ENCODE measurements around the gene SLC19A1. TPM values are rescaled to one million over a fixed set of nuclear protein-coding genes. Genes with fewer than 3 reads are reported as not detected.

Gene SLC19A1
- total and polyA plus RNA-seq, 2 donors from 2014 or later: 5.1 to 7.2 TPM

- Histone ChIP-seq H3K9me3 (ENCODE audit: control insufficient read depth in 2 of 3, insufficient read depth in 1 of 3, low read length in 3 of 3) (peaks cover 0 to 6% (median 0%) of the 10 kb centered on the region in 3 donors), H3K9ac (ENCODE audit: low read length in 3 of 3) (no peak overlapping the region), H3K27me3 (ENCODE audit: control insufficient read depth, insufficient read depth, low read length) (no peaks in the 10 kb centered on the region), H3K4me1 (ENCODE audit: control insufficient read depth in 2 of 3, insufficient read depth in 2 of 3, low read depth in 1 of 3, low read length in 3 of 3) (peaks cover 0 to 24% (median 14%) of the 10 kb centered on the region in 3 donors), H3K4me3 (ENCODE audit: low read length in 3 of 3) (no peak overlapping the region), H3K36me3 (ENCODE audit: control insufficient read depth in 2 of 3, insufficient read depth in 3 of 3, low read length in 3 of 3) (no peaks in the 10 kb centered on the region), H3K27ac (ENCODE audit: low read depth in 2 of 2, low read length in 2 of 2) (no peak overlapping the region)
- DNase-seq: peak in 1 of 5 donors; percentile 68
- intact Hi-C loops (cut with DNase I): no loop called here
- TF ChIP-seq CTCF (IDR thresholded peaks at IDR 0.05; ENCODE audit: borderline replicate concordance, extremely low read depth, insufficient read depth): no peak
- no peak for FAIRE-seq
Measured at GRCh38 chr21:45458281-45459170, 83.7 kb downstream of the SLC19A1 start.

GRCh38 chr21:45457832-45458172, 84.4 kb downstream of the SLC19A1 start:
- peaks cover 0 to 6% (median 0%) of the 10 kb centered on the region in 3 donors for H3K9me3 ChIP-seq (ENCODE audit: control insufficient read depth in 2 of 3, insufficient read depth in 1 of 3, low read length in 3 of 3)
- no peak for TF ChIP-seq CTCF (IDR thresholded peaks at IDR 0.05; ENCODE audit: borderline replicate concordance, extremely low read depth, insufficient read depth)
- peak in 1 of 5 donors; percentile 49 for DNase-seq
- intact Hi-C loops (cut with DNase I): no loop called here
- no peak overlapping the region for H3K4me3 ChIP-seq (ENCODE audit: low read length in 3 of 3)
- H3K4me1 ChIP-seq (ENCODE audit: control insufficient read depth in 2 of 3, insufficient read depth in 2 of 3, low read depth in 1 of 3, low read length in 3 of 3): peaks cover 0 to 29% (median 14%) of the 10 kb centered on the region in 3 donors
- H3K27me3 ChIP-seq (ENCODE audit: control insufficient read depth, insufficient read depth, low read length): no peaks in the 10 kb centered on the region
- FAIRE-seq: no peak
- H3K36me3 ChIP-seq (ENCODE audit: control insufficient read depth in 2 of 3, insufficient read depth in 3 of 3, low read length in 3 of 3): no peaks in the 10 kb centered on the region
- H3K9ac ChIP-seq (ENCODE audit: low read length in 3 of 3): no peak overlapping the region
- H3K27ac ChIP-seq (ENCODE audit: low read depth in 2 of 2, low read length in 2 of 2): no peak overlapping the region

GRCh38 chr21:45457161-45457831, 84.9 kb downstream of the SLC19A1 start:
- no peak for TF ChIP-seq CTCF (IDR thresholded peaks at IDR 0.05; ENCODE audit: borderline replicate concordance, extremely low read depth, insufficient read depth)
- intact Hi-C loops (cut with DNase I): no loop called here
- DNase-seq: peak in 1 of 5 donors; percentile 65
- Histone ChIP-seq H3K36me3 (ENCODE audit: control insufficient read depth in 2 of 3, insufficient read depth in 3 of 3, low read length in 3 of 3) (no peaks in the 10 kb centered on the region), H3K4me1 (ENCODE audit: control insufficient read depth in 2 of 3, insufficient read depth in 2 of 3, low read depth in 1 of 3, low read length in 3 of 3) (peaks cover 0 to 29% (median 14%) of the 10 kb centered on the region in 3 donors), H3K4me3 (ENCODE audit: low read length in 3 of 3) (no peak overlapping the region), H3K27me3 (ENCODE audit: control insufficient read depth, insufficient read depth, low read length) (no peaks in the 10 kb centered on the region), H3K9ac (ENCODE audit: low read length in 3 of 3) (no peak overlapping the region), H3K27ac (ENCODE audit: low read depth in 2 of 2, low read length in 2 of 2) (no peak overlapping the region), H3K9me3 (ENCODE audit: control insufficient read depth in 2 of 3, insufficient read depth in 1 of 3, low read length in 3 of 3) (peaks cover 0 to 6% (median 0%) of the 10 kb centered on the region in 3 donors)
- FAIRE-seq: no peak

Measured in kidney (tissue), 14 donors.